GM12865 (cell line): ENCODE data around the gene HEPHL1.
"Not testable (repeated sequence)": the region's sequence is repeated elsewhere in the genome, so short reads cannot be mapped to it uniquely, and the experiment has no call there.

Source experiments
- DNase-seq: peaks from one replicate; pipeline ENCODE4 v3.0.0; 2010; ENCODE audit warnings: low read depth
- H3K4me3 ChIP-seq: 2 replicates; pipeline ENCODE4 v1.5.1; 2011; ENCODE audit warnings: mild to moderate bottlenecking, low read depth, low read length, control low read depth
- TF ChIP-seq, protein P1 (sequence below): IDR thresholded peaks from 2 replicates; pipeline ENCODE4 v1.5.1; 2011; ENCODE audit warnings: low read length, control low read depth, low read depth, inconsistent platforms; ENCODE audit not compliant: insufficient read depth; ENCODE audit errors: missing control alignments

Gene HEPHL1, protein sequence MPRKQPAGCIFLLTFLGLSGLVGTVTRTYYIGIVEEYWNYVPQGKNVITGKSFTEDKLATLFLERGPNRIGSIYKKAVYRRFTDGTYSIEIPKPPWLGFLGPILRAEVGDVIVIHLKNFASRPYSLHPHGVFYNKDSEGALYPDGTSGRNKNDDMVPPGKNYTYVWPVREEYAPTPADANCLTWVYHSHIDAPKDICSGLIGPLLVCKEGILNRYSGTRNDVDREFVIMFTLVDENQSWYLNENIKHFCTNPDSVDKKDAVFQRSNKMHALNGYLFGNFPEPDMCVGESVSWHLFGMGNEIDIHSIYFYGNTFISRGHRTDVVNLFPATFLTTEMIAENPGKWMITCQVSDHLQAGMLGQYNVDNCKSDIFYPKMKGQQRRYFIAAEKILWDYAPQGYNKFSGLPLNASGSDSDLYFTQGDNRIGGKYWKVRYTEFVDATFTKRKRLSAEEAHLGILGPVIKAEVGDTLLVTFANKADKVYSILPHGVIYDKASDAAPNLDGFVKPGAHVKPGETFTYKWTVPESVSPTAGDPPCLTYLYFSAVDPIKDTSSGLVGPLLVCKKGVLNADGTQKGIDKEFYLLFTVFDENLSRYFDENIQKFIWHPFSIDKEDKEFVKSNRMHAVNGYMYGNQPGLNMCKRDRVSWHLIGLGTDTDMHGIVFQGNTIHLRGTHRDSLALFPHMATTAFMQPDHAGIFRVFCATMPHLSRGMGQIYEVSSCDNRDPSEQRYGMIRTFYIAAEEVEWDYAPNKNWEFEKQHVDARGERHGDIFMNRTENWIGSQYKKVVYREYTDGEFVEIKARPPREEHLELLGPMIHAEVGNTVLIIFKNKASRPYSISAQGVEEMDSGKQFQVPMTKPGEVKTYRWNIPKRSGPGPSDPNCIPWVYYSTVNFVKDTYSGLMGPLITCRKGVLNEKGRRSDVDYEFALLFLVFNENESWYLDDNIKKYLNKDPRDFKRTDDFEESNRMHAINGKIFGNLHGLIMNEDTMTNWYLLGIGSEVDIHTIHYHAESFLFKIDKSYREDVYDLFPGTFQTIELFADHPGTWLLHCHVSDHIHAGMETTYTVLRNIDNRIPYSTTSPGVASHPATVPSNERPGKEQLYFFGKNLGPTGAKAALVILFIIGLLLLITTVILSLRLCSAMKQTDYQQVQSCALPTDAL

DNA sequence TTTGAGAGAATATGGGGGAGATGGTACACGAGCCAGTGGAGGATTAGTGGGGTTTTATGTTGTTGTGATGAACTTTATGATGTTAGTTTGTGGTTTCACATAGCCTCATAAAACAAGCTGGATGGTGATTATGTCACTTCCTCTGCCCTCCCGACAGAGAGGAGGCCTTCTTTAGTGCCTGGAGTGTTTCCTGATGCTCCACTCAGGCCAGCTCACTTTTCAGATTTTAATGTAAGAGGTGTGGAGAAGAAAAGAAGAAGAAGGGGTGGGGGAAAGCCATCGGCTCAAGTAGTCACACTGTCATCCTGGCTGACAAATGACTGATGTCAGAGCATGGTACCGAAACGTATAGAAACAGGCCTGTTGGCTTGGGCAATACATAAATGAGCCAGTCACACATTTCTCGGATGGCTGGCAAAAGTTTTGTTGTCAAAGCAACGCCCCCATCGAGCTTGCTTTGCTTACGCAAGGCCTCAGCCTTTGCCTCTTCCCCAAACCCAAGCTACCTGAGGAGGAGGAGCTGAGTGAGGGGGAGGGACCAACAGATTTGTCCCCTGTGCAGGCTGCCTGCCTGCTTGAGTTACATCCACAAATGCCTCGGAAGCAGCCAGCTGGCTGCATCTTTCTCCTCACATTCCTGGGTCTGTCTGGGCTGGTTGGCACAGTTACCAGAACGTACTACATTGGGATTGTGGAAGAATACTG is at the start of gene HEPHL1:
HEPHL1 (plus strand) TSS at position 578 of the 705 bp plus-strand sequence; CDS start at position 593, 15 bp downstream.
- no peak for DNase-seq
- TF ChIP-seq, protein P1, sequence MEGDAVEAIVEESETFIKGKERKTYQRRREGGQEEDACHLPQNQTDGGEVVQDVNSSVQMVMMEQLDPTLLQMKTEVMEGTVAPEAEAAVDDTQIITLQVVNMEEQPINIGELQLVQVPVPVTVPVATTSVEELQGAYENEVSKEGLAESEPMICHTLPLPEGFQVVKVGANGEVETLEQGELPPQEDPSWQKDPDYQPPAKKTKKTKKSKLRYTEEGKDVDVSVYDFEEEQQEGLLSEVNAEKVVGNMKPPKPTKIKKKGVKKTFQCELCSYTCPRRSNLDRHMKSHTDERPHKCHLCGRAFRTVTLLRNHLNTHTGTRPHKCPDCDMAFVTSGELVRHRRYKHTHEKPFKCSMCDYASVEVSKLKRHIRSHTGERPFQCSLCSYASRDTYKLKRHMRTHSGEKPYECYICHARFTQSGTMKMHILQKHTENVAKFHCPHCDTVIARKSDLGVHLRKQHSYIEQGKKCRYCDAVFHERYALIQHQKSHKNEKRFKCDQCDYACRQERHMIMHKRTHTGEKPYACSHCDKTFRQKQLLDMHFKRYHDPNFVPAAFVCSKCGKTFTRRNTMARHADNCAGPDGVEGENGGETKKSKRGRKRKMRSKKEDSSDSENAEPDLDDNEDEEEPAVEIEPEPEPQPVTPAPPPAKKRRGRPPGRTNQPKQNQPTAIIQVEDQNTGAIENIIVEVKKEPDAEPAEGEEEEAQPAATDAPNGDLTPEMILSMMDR: no peak
- no peak within 1 kb of the TSS for H3K4me3 ChIP-seq

DNA sequence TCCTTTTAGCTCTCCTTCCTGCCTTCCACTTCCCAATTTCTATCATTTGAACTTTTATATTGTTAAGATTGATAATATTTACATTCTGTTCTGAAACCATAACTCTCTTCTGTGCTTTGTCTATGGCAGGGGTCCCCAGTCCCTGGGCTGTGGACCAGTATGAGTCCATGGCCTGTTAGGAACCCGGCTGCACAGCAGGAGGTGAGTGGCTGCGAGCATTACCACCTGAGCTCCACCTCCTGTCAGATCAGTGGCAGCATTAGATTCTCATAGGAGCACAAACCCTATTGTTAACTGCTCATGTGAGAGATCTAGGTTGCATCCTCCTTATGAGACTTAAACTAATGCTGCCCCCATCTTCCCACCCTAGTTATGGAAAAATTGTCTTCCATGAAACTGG is 48.4 kb upstream of the HEPHL1 start:
- H3K4me3 ChIP-seq: no peak overlapping the region
- DNase-seq: no peak
- TF ChIP-seq, protein P1: no peak

DNA sequence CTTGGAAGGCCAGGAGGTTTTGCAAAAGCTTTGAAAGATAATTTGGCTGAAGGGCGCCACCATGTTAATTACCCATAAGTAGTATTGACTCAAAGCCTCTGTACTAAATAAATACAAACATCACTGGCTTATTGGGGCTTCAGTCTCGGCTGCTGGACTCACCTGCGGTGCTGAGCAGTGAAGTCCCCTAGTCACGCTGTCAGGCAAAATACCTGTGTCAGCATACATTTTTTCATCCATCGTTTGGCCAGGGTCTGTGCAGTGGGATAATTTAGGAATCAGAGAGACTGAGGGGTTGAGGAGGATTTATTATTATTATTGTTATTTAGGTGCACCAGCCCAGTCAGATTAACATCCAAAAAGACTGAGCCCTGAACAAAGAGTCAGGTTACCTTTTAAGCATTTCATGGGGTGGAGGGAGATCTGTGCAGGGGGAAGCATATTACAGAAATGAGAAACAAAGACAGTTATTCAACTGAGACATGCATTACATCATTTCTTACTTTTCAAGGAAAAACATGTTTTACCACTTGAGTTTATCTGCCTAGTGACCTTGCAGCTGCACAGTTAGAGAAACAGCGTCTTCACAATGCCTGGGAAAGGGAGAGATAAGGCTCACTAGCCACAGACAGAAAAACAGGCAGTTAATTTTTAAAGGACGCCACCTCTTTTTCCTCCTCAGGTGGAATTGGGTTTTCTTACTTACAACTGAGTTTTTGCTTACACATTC is 47.7 kb upstream of the HEPHL1 start:
- not testable (repeated sequence) for DNase-seq

DNA sequence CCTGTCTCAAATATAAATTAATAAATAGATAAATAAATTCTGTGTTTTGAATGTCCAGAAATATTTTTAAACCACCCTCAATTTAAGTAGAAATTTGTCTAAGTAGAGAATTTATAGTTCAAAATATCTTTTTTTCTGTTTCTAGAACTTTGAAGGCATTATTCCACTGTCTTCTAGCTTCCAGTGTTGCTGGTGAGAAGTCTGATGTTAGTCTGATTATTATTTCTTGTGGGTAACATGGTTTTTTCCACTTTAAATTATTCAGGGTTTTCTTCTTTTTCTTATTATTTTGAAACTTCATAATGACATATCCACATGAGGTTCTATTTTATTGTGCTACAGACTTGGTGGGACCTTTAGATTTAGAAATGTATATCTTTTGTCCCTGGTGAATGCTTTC is 46.4 kb upstream of the HEPHL1 start:
- TF ChIP-seq, protein P1: no peak
- no peak for DNase-seq
- H3K4me3 ChIP-seq: no peak overlapping the region

More for the DNA sequence above, 47.7 kb upstream of the HEPHL1 start:
- not testable (repeated sequence) for H3K4me3 ChIP-seq

DNA sequence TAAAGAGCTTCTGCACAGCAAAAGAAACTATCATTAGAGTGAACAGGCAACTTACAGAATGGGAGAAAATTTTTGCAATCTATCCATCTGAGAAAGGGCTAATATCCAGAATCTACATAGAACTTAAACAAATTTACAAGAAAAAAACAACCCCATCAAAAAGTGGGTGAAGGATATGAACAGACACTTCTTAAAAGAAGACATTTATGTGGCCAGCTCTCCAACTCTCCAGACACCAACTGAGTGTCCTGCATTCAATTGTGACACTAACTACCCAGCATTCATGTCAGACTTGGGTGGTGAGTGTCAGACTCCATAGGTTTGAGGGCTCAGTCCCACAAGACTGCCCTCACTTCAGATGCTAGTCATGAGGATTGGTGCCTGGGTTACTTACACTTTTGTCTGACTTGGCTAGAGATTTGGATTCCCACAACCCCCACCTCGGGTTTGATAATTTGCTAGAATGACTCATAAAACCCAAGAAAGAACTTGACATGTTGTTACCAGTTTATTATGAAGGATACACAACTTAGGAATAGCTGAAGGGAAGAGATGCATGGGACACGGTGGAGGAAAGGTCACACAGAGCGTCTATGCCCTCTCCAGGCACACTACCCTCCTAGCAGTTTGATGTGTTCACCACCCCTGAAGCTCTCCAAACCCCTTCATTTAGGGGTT is 44.4 kb upstream of the HEPHL1 start:
- DNase-seq, H3K4me3 ChIP-seq: not testable (repeated sequence)

DNA sequence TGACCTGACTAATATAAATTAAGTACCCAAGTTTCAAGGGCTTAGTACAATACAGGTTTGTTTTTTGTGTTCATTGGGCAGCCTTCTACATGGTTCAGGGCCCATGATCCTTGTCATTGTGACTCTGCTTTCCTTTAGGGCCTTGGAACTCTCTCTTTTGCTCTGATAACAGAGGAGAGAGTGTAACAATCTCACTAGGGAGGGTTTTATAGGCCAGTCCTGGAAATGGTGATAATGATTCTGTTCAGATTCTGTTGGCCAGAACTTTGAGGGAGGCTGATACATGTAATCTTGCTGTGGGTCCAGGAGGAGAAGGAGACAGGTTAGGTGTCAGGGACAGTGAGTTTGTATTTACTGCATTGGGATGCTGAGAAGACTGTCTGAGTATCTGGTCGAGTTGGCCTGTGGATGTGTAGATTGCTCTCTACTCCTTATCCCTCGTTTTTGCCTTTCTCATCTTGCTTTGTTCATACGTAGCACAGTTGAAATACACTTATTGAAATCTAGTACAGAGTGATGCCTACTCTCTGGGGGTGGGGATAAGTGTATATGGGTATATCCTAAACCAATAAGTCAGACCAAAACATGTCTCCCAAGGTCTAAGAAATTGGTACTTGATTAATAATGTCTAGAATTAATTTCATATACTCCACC is 37.5 kb upstream of the HEPHL1 start:
- TF ChIP-seq, protein P1: no peak
- no peak overlapping the region for H3K4me3 ChIP-seq
- no peak for DNase-seq

DNA sequence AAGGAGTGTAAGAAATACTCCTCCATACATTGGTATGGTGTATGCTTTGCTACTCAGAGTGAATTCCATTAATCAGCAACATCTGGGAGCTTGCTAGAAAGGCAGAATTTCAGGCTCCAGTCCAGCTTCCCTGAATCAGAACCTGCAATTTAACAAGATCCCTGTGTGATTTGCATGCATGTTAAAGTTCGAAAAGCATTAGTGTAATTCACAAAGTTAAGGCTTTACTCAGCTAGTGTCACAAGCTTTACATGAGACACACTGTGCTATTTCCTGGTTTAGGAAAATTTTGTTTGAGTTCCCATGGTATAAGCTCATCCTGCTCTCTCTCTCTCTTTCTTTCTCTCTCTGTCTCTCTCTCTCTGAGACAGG is 37.0 kb upstream of the HEPHL1 start:
- no peak overlapping the region for H3K4me3 ChIP-seq
- TF ChIP-seq, protein P1: no peak
- no peak for DNase-seq
